ENCODE data around the gene SRCAP.

SRCAP gene

GRCh38 chr16:30737794-30738648 is 39.0 kb downstream of the SRCAP start:
- DNase-seq: no peak

GRCh38 chr16:30738984-30739951 is 40.3 kb downstream of the SRCAP start:
- DNase-seq: no peak

GRCh38 chr16:30740364-30741251 is 41.6 kb downstream of the SRCAP start:
- DNase-seq: peak; percentile 77

GRCh38 chr16:30741461-30741914 is 42.5 kb downstream of the SRCAP start:
- DNase-seq: no peak

- no peak for DNase-seq
Measured at GRCh38 chr16:30743716-30744115, 44.7 kb downstream of the SRCAP start.

- DNase-seq: no peak
Measured at GRCh38 chr16:30744183-30744582, 45.2 kb downstream of the SRCAP start.

- no peak for DNase-seq
Measured at GRCh38 chr16:30745082-30745481, 46.1 kb downstream of the SRCAP start.

- DNase-seq: no peak
Measured at GRCh38 chr16:30746638-30747175, 47.7 kb downstream of the SRCAP start.

GRCh38 chr16:30747331-30747730 is 48.4 kb downstream of the SRCAP start:
- peak; percentile 17 for DNase-seq

- DNase-seq: peak; percentile 100
Measured at GRCh38 chr16:30747799-30748633, 49.0 kb downstream of the SRCAP start, which contains the start of gene PHKG2. Gene PHKG2, plus strand, starts transcription at chr16:30748425. Its CDS starts 396 bp downstream, at chr16:30748821.

GRCh38 chr16:30748634-30749445 is 49.9 kb downstream of the SRCAP start:
- DNase-seq: peak; percentile 69

- no peak for DNase-seq
Measured at GRCh38 chr16:30750201-30750600, 51.2 kb downstream of the SRCAP start.

- DNase-seq: no peak
Measured at GRCh38 chr16:30750876-30751465, 52.0 kb downstream of the SRCAP start.

GRCh38 chr16:30753596-30753995 is 54.6 kb downstream of the SRCAP start:
- no peak for DNase-seq

- DNase-seq: no peak
Measured at GRCh38 chr16:30755955-30756780, 57.2 kb downstream of the SRCAP start.

GRCh38 chr16:30756781-30757100 is 57.8 kb downstream of the SRCAP start:
- DNase-seq: no peak

- DNase-seq: no peak
Measured at GRCh38 chr16:30757316-30757715, 58.3 kb downstream of the SRCAP start.

GRCh38 chr16:30758988-30759491 is 60.1 kb downstream of the SRCAP start:
- peak; percentile 88 for DNase-seq
